GM19397 (cell line): ENCODE data around the gene PSMD4.
A peak's percentile ranks its signal among the peaks of the same experiment; 100 is the strongest.
"Not testable (repeated sequence)": the region's sequence is repeated elsewhere in the genome, so short reads cannot be mapped to it uniquely, and the experiment has no call there.

ENCODE experiments used
- ATAC-seq: cut with Tn5 transposase; IDR thresholded peaks from one replicate; pipeline ENCODE4 v1.9.1; 2021; ENCODE audit warnings: mild to moderate bottlenecking, moderate library complexity; ENCODE audit not compliant: unreplicated experiment

Gene PSMD4

DNA sequence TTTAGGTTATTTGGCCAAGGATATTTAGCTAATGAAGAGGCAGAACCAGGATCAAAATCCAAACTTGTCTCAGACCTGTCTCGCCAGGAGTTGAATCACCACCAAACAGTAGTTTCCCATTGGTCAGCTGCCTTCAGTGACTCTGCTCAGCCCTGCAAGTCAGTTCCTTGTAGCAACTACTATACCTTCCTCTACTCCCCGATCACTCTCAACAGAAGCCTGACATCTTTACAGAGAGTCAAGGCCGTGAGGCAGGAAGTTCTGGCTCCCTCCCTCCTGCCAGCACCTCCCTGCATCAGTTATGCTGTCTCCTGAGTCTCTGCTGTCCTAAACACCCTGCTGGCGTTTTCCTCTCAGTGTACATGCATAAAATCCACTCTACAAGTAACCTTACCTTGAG lies 13.2 kb downstream of the PSMD4 start:
- ATAC-seq: no peak

DNA sequence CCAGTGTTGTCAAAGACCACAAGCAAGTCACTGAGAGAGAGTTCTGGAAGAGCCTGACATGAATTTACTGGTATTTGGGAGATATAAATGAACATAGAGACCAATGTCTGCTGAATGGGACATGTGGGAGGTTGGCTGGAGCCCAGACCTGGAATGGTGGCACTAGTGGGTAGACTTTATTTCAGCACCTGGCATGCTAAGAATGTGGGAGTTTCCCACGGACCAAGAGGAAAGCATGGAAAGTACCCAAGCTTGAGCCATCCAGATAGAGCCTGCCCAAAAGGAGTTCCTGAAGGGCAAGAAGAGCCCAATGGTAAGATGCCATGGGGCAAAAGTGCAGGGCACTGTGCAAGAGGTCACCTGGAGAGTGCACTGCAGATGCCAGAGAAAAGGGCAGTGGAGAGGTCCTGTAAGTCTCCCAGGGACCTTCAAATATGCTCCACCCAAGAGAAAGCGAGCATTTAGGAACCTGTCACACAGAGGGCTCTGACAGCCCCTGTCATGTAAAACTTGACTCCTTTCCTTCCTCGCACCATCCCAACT lies 19.5 kb downstream of the PSMD4 start:
- no peak for ATAC-seq

- not testable (repeated sequence) for ATAC-seq
Measured at GRCh38 chr1:151275341-151275740, 20.8 kb downstream of the PSMD4 start.

DNA sequence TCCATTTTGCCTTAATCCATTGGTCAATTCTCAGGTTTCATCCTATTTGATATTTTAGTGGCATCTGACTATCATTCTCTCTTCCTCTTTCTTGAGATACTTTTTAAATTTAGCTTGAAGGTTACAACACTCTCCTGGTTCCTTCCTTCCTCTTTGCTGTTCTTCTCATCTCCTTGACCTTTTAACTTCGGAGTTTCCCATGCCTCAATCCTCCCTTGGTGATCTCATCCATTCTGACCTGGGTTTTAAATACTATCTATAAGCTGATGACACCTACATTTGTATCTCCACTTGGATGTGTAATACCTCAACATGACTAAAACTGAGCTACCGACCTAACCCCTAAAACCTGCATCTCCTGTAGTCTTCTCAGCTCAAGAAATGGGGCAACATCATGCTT lies 22.7 kb downstream of the PSMD4 start:
- no peak for ATAC-seq

GRCh38 chr1:151281225-151281968 lies 26.9 kb downstream of the PSMD4 start:
- peak; percentile 21 for ATAC-seq

GRCh38 chr1:151281969-151282882 lies 27.7 kb downstream of the PSMD4 start, which contains the start of gene ZNF687:
Gene ZNF687, plus strand, starts transcription at chr1:151282299. Its CDS starts 3,993 bp downstream, at chr1:151286292.
- ATAC-seq: peak; percentile 86

GRCh38 chr1:151282883-151283725 lies 28.6 kb downstream of the PSMD4 start:
- peak; percentile 2 for ATAC-seq

DNA sequence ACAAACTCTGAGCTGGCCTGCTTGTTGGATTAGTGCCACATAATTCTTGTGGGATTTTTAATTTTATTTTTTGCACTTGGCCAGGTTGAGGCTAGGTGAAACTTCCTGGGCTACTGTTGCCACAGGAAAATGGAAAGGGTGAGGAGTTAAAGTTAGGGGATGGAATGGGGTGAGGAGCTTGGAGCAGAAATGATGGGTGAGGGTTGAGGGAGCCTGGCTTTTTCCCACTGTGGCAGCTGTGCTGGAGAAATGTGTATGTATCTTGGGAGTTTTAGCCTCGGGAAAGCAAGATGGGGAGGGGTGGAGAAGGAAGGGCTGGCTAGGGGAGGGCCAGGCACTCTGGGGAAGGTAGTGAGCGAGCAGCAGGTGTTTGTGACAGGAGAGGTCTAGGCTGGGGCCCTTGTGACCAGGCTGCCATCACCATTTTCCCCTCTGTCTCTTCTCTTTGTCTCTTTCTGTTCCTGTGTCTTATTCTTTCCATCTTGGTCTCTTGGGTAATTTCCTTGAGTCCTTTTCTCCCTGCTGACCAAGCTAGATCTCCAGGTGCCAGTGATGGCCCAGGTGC lies 29.6 kb downstream of the PSMD4 start:
- ATAC-seq: no peak

DNA sequence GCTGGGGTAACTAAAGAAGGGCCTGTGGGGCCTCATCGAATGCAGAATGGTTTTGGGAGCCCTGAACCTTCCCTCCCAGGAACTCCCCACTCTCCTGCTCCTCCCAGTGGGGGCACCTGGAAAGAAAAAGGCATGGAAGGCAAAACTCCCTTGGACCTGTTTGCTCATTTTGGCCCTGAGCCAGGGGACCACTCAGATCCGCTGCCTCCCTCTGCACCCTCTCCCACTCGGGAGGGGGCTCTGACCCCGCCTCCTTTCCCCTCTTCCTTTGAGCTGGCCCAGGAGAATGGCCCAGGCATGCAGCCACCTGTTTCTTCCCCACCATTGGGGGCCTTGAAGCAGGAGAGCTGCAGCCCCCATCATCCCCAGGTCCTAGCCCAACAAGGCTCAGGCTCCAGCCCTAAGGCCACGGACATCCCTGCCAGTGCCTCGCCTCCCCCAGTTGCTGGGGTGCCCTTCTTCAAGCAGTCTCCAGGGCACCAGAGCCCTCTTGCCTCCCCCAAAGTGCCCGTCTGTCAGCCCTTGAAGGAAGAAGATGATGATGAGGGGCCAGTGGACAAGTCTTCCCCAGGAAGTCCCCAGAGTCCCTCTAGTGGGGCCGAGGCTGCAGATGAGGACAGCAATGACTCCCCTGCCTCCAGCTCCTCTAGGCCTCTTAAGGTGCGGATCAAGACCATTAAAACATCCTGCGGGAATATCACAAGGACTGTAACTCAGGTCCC lies 32.2 kb downstream of the PSMD4 start:
- no peak for ATAC-seq

DNA sequence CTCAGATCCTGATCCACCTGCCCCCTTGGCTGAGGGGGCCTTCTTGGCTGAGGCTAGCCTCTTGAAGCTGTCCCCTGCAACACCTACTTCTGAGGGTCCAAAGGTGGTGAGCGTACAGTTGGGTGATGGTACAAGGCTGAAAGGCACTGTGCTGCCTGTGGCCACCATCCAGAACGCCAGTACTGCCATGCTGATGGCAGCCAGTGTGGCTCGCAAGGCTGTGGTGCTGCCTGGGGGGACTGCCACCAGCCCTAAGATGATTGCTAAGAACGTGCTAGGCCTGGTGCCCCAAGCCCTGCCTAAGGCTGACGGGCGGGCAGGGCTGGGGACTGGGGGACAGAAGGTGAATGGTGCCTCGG lies 32.8 kb downstream of the PSMD4 start:
- no peak for ATAC-seq

GRCh38 chr1:151287767-151288500 lies 33.4 kb downstream of the PSMD4 start:
- no peak for ATAC-seq

DNA sequence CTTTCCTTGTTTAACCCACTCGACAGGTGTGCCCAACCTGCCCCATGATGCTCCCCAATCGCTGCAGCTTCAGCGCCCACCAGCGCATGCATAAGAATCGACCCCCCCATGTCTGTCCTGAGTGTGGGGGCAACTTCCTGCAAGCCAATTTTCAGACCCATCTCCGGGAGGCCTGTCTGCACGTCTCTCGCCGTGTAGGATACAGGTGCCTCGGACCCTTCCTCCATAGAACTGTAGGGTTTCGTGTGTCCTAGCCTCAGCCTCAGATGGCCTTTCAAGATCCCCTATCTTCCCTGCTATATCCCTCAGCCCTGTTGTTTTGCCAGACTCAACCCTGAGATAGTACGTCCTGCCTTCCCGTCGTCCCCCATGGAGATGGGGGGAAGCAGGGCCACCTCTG lies 34.0 kb downstream of the PSMD4 start:
- no peak for ATAC-seq

- no peak for ATAC-seq
Measured at GRCh38 chr1:151289080-151289935, 34.8 kb downstream of the PSMD4 start.

GRCh38 chr1:151289991-151290708 lies 35.6 kb downstream of the PSMD4 start:
- no peak for ATAC-seq

DNA sequence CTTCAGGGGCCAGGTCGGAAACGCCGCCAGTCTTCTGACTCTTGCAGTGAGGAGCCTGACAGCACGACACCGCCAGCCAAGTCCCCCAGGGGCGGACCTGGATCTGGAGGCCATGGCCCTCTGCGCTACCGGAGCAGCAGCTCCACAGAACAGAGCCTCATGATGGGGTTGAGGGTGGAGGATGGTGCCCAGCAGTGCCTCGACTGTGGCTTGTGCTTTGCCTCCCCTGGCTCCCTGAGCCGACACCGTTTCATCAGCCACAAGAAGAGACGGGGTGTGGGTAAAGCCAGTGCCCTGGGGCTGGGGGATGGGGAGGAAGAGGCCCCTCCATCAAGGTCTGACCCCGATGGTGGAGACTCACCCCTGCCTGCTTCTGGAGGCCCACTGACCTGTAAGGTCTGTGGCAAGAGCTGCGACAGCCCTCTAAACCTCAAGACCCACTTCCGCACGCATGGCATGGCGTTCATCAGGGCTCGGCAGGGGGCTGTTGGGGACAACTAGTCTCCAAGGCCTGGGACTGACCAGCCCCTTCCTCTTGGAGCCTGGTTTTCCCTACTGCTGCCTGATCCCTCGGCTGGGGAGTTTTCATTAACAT lies 36.3 kb downstream of the PSMD4 start:
- ATAC-seq: no peak

GRCh38 chr1:151292207-151293030 lies 37.9 kb downstream of the PSMD4 start:
- no peak for ATAC-seq
